ENCODE measurements around the gene GNG14. TPM values are rescaled to one million over a fixed set of nuclear protein-coding genes. Genes with fewer than 3 reads are reported as not detected.
"Not testable (repeated sequence)": the region's sequence is repeated elsewhere in the genome, so short reads cannot be mapped to it uniquely, and the experiment has no call there.

Gene GNG14
- total RNA-seq, 1 donor from 2014 or later: not detected

GRCh38 chr19:12694641-12695040, 6.8 kb downstream of the GNG14 start:
- H3K36me3 Mint-ChIP-seq (ENCODE audit: low read depth): peaks cover 13% of the 10 kb centered on the region
- H3K4me1 Mint-ChIP-seq: peaks cover 8% of the 10 kb centered on the region
- no peaks in the 10 kb centered on the region for H3K27me3 Mint-ChIP-seq
- DNase-seq: no peak
- H3K27ac Mint-ChIP-seq: no peak overlapping the region
- intact Hi-C loops (cut with micrococcal nuclease): no loop called here
- H3K4me3 Mint-ChIP-seq: peak overlapping the region; percentile 90
- H3K9me3 Mint-ChIP-seq: no peaks in the 10 kb centered on the region

GRCh38 chr19:12695096-12695495, 7.3 kb downstream of the GNG14 start:
- no peak overlapping the region for H3K27ac Mint-ChIP-seq
- no peaks in the 10 kb centered on the region for H3K9me3 Mint-ChIP-seq
- intact Hi-C loops (cut with micrococcal nuclease): no loop called here
- H3K27me3 Mint-ChIP-seq: no peaks in the 10 kb centered on the region
- peaks cover 8% of the 10 kb centered on the region for H3K4me1 Mint-ChIP-seq
- peak; percentile 66 for DNase-seq
- peak overlapping the region; percentile 90 for H3K4me3 Mint-ChIP-seq
- H3K36me3 Mint-ChIP-seq (ENCODE audit: low read depth): peaks cover 14% of the 10 kb centered on the region

GRCh38 chr19:12695514-12695913, 7.7 kb downstream of the GNG14 start:
- no peaks in the 10 kb centered on the region for H3K9me3 Mint-ChIP-seq
- H3K36me3 Mint-ChIP-seq (ENCODE audit: low read depth): peaks cover 16% of the 10 kb centered on the region
- peak overlapping the region; percentile 90 for H3K4me3 Mint-ChIP-seq
- intact Hi-C loops (cut with micrococcal nuclease): no loop called here
- H3K27ac Mint-ChIP-seq: peak overlapping the region; percentile 71
- DNase-seq: no peak
- H3K4me1 Mint-ChIP-seq: peaks cover 8% of the 10 kb centered on the region
- H3K27me3 Mint-ChIP-seq: no peaks in the 10 kb centered on the region

- DNase-seq: no peak
- Mint-ChIP-seq H3K27me3 (no peaks in the 10 kb centered on the region), H3K27ac (peak overlapping the region; percentile 94), H3K9me3 (no peaks in the 10 kb centered on the region), H3K36me3 (ENCODE audit: low read depth) (peaks cover 20% of the 10 kb centered on the region), H3K4me3 (peak overlapping the region; percentile 90), H3K4me1 (peaks cover 8% of the 10 kb centered on the region)
- intact Hi-C loops (cut with micrococcal nuclease): loop anchor here (2.0 kb wide), 1 partner anchor 15 kb away; the partner anchor contains the start of gene DHPS
Measured at GRCh38 chr19:12695997-12696365, 8.2 kb downstream of the GNG14 start.

- Mint-ChIP-seq H3K27ac (peak within 1 kb of the TSS; percentile 94), H3K27me3 (no peaks in the 10 kb centered on the region), H3K4me1 (peaks cover 8% of the 10 kb centered on the region), H3K36me3 (ENCODE audit: low read depth) (peaks cover 27% of the 10 kb centered on the region), H3K4me3 (peak within 1 kb of the TSS; percentile 90), H3K9me3 (no peaks in the 10 kb centered on the region)
- peak; percentile 99 for DNase-seq
- intact Hi-C loops (cut with micrococcal nuclease): loop anchor here (2.0 kb wide), 1 partner anchor 16 kb away; the partner anchor contains the start of gene DHPS
Measured at GRCh38 chr19:12696366-12697335, 8.9 kb downstream of the GNG14 start, which contains the start of gene FBXW9. Gene FBXW9 (minus strand): TSS chr19:12696631. CDS start chr19:12696581, 50 bp downstream.

DNA sequence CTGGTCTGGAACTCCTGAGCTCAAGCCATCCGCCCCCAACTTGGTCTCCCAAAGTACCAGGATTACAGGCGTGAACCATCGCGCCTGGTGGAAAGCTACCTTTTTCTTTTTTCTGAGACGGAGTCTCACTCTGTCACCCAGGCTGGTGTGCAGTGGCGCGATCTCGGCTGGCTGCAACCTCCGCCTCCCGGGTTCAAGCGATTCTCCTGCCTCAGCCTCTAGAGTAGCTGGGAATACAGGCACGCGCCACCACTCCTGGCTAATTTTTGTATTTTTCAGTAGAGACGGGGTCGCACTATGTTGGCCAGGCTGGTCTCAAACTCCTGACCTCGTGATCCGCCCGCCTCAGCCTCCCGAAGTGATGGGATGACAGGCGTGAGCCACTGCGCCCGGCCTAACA, 9.6 kb downstream of the GNG14 start:
- DNase-seq, H3K4me1 Mint-ChIP-seq, H3K27me3 Mint-ChIP-seq, H3K9me3 Mint-ChIP-seq: not testable (repeated sequence)
- H3K4me3 Mint-ChIP-seq: peak overlapping the region; percentile 62
- intact Hi-C loops (cut with micrococcal nuclease): loop anchor here (2.0 kb wide), 1 partner anchor 17 kb away; the partner anchor contains the start of gene DHPS
- peak overlapping the region; percentile 15 for H3K27ac Mint-ChIP-seq
- H3K36me3 Mint-ChIP-seq (ENCODE audit: low read depth): peaks cover 30% of the 10 kb centered on the region

DNA sequence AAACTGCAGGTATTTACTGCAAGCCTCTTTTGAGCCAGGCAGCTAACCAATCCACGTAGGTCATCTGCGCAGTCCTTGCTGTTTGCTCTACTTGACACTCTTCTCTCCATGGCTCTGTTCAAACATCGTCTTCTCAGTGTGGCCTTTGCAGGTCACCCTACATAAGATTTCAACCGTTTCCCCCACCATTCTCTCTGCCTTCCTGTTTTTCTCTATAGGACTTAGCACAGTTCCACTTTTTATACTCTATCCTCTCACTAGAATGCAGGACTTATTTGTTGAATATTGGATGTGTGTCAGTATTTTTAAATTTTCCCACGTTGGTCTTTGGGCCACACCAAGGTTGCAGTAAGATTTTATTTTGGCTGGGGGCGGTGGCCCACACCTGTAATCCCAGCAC, 10.3 kb downstream of the GNG14 start:
- Mint-ChIP-seq H3K27ac (peak overlapping the region; percentile 67), H3K27me3 (no peaks in the 10 kb centered on the region), H3K36me3 (ENCODE audit: low read depth) (peaks cover 34% of the 10 kb centered on the region), H3K9me3 (no peaks in the 10 kb centered on the region), H3K4me3 (peak overlapping the region; percentile 68), H3K4me1 (peaks cover 8% of the 10 kb centered on the region)
- DNase-seq: no peak
- intact Hi-C loops (cut with micrococcal nuclease): no loop called here

DNA sequence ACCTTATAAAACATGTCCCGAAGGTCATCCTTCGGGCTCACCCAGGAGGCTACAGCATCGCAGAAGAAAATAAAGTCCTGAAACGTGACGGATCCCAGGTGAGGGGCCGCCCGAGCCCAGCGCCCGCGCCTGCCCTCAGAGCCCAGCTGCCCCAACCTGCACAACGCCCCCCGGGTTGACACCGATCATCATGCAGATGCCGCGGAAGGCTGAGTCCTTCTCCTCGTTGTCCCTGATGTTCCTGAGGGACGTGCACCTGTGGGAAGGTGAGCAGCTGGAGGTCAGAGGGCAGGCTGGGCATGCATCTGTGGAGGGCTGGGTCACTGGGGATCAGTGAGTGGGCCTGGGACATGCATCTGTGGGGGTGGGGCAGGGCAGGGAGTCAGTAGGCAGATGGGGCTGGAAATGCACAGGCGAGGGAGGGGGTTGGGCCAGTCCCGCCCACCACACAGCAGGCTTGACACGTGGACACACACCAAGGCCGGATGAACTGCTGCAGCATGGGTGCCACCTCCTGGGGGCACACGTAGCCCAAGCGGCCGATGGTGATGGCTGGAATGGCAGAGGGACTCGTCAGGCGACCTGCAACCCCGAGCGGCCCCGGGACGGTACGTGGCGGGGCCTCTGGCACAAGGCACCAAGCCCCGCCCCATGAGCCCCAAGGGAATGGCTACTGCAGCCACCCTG, 13.9 kb downstream of the GNG14 start:
- Mint-ChIP-seq H3K4me1 (peaks cover 4% of the 10 kb centered on the region), H3K9me3 (no peaks in the 10 kb centered on the region), H3K4me3 (no peak overlapping the region), H3K36me3 (ENCODE audit: low read depth) (peaks cover 58% of the 10 kb centered on the region), H3K27ac (no peak overlapping the region), H3K27me3 (no peaks in the 10 kb centered on the region)
- intact Hi-C loops (cut with micrococcal nuclease): no loop called here
- no peak for DNase-seq

DNA sequence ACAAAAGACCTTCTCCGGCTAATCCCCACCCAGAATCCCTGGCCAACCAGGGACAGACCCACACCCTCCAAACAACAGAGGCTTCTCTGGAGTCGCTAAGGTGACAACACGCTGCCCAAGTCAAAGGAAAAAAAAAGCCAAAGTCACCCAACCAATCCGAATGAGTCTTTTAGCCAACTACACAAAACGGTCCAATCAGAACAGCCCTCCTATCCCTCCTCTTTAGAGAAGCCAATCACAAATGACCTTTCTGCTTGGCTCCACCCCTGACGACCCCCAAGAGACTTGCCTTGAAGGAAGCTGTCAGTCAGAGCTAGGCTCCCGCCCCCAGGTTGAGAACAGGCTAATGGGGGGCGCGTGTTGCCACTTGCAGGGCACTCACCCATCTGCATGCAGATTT, 15.2 kb downstream of the GNG14 start:
- H3K4me3 Mint-ChIP-seq: no peak overlapping the region
- DNase-seq: peak; percentile 68
- no peaks in the 10 kb centered on the region for H3K9me3 Mint-ChIP-seq
- H3K27me3 Mint-ChIP-seq: no peaks in the 10 kb centered on the region
- peaks cover 58% of the 10 kb centered on the region for H3K36me3 Mint-ChIP-seq (ENCODE audit: low read depth)
- H3K4me1 Mint-ChIP-seq: peaks cover 2% of the 10 kb centered on the region
- no peak overlapping the region for H3K27ac Mint-ChIP-seq
- intact Hi-C loops (cut with micrococcal nuclease): no loop called here

DNA sequence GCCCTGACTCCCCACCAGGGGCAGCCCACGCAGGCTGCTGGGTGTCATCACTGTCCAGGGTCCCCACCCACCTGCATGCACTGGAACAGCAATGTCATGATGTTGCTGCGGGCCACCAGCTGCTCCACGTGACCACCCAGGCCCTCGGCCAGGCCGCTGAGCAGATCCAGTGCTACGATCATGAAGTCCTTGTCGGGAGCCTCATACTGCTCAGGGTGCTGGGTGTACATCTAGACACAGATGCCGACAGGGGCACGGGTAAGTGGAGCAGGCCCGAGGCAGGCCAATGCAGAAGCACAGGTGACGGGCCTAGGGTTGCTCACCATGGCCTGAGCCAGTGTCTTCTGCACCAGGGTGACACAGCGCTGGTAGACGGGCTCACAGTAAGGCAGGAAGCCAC, 17.4 kb downstream of the GNG14 start:
- Mint-ChIP-seq H3K36me3 (ENCODE audit: low read depth) (peaks cover 59% of the 10 kb centered on the region), H3K4me3 (no peak overlapping the region), H3K27me3 (no peaks in the 10 kb centered on the region), H3K27ac (no peak overlapping the region), H3K9me3 (no peaks in the 10 kb centered on the region), H3K4me1 (no peaks in the 10 kb centered on the region)
- no peak for DNase-seq
- intact Hi-C loops (cut with micrococcal nuclease): no loop called here

- Mint-ChIP-seq H3K36me3 (ENCODE audit: low read depth) (peaks cover 63% of the 10 kb centered on the region), H3K9me3 (no peaks in the 10 kb centered on the region), H3K4me1 (no peaks in the 10 kb centered on the region), H3K4me3 (no peak overlapping the region), H3K27ac (no peak overlapping the region), H3K27me3 (no peaks in the 10 kb centered on the region)
- DNase-seq: no peak
- intact Hi-C loops (cut with micrococcal nuclease): no loop called here
Measured at GRCh38 chr19:12705654-12706331, 18.0 kb downstream of the GNG14 start.

DNA sequence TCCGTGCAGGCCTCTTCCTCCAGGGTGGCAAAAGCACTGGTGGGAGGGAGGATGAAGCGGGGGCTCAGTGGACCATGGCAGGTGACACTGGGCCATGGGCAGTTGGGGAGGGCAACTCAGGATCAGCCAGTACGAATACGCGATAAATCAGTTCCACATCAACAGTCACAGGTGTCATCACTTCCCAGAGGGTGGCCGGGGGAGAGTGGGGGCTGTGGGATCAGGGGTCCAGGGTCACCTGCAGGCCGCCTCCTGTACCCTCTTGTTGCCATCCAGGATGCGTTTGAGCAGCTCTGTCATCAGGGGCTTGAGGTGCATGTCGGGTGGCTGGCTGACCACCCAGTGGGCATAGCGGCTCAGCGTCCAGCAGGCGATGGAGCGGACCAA, 18.5 kb downstream of the GNG14 start:
- DNase-seq: no peak
- H3K9me3 Mint-ChIP-seq: no peaks in the 10 kb centered on the region
- no peaks in the 10 kb centered on the region for H3K27me3 Mint-ChIP-seq
- no peak overlapping the region for H3K4me3 Mint-ChIP-seq
- intact Hi-C loops (cut with micrococcal nuclease): no loop called here
- no peaks in the 10 kb centered on the region for H3K4me1 Mint-ChIP-seq
- peaks cover 61% of the 10 kb centered on the region for H3K36me3 Mint-ChIP-seq (ENCODE audit: low read depth)
- H3K27ac Mint-ChIP-seq: no peak overlapping the region

GRCh38 chr19:12708641-12709040, 20.8 kb downstream of the GNG14 start:
- peaks cover 60% of the 10 kb centered on the region for H3K36me3 Mint-ChIP-seq (ENCODE audit: low read depth)
- no peaks in the 10 kb centered on the region for H3K9me3 Mint-ChIP-seq
- no peaks in the 10 kb centered on the region for H3K4me1 Mint-ChIP-seq
- no peak for DNase-seq
- intact Hi-C loops (cut with micrococcal nuclease): no loop called here
- no peak overlapping the region for H3K4me3 Mint-ChIP-seq
- H3K27ac Mint-ChIP-seq: no peak overlapping the region
- no peaks in the 10 kb centered on the region for H3K27me3 Mint-ChIP-seq

Data from activated CD4-positive, alpha-beta T cell treated with anti-CD3 and anti-CD28 coated beads, Interleukin-2, amount 10 ng/mL, durations not matched to agents 24 days and 14 days (primary cell).